Thyroid gland (tissue), 4 donors: ENCODE results near the gene CACNG5.

Source experiments
- POLR2A ChIP-seq, 2 donors: fragments of 450-650 bp; IDR thresholded peaks; one replicate each; pipeline ENCODE4 v1.6.1; 2017; ENCODE audit warnings: antibody characterized with exemption in 2 of 2, mild to moderate bottlenecking in 2 of 2, moderate library complexity in 1 of 2
- TF ChIP-seq, protein P1 (sequence below), 6 experiments: fragments of 200-600 bp in 3 of 6; fragments of 450-650 bp in 3 of 6; sonication (generic) in 3 of 6; IDR thresholded peaks; one replicate each; pipeline ENCODE4 v1.5.1; 2016 to 2019; ENCODE audit warnings: antibody characterized with exemption in 6 of 6, mild to moderate bottlenecking in 2 of 6, inconsistent platforms in 1 of 6, moderate library complexity in 1 of 6

DNA sequence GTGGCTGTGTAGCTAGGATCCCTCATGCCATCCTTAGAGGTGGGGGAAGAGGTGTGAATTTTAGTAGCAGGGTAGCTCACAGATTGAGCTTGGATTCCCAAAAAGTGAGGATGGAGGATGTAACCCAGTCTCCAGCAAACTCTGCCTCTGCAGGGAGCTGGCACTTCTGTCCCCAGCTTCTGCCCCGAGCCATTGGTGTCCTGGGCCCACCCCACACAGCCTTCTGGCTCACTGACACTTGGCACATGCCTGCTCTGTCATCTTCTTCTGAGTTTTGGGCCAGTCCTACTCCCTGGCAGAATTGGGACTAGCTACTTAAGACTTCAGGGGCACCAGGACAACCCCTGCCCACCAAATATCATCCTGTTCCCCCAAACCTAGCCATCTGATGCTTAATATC is 2.3 kb downstream of the CACNG5 start:
- TF ChIP-seq, protein P1, sequence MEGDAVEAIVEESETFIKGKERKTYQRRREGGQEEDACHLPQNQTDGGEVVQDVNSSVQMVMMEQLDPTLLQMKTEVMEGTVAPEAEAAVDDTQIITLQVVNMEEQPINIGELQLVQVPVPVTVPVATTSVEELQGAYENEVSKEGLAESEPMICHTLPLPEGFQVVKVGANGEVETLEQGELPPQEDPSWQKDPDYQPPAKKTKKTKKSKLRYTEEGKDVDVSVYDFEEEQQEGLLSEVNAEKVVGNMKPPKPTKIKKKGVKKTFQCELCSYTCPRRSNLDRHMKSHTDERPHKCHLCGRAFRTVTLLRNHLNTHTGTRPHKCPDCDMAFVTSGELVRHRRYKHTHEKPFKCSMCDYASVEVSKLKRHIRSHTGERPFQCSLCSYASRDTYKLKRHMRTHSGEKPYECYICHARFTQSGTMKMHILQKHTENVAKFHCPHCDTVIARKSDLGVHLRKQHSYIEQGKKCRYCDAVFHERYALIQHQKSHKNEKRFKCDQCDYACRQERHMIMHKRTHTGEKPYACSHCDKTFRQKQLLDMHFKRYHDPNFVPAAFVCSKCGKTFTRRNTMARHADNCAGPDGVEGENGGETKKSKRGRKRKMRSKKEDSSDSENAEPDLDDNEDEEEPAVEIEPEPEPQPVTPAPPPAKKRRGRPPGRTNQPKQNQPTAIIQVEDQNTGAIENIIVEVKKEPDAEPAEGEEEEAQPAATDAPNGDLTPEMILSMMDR (IDR thresholded peaks at IDR 0.05): no peak
- TF ChIP-seq POLR2A (IDR thresholded peaks at IDR 0.05): no peak
